Cardiac muscle cell (in vitro differentiated cells and primary cell): ENCODE measurements around the gene PTCD3. TPM values are rescaled to one million over a fixed set of nuclear protein-coding genes. Genes with fewer than 3 reads are reported as not detected.

Source experiments
- DNase-seq, 2 donors: peaks; one replicate each; pipeline versions ENCODE4 v3.0.0 to v3.0.0-alpha.2; 2010 to 2017; ENCODE audit warnings: low read depth in 1 of 2, low spot score in 1 of 2
- H3K27ac ChIP-seq: fragments of 200-600 bp; sonication (generic); 2 replicates; pipeline ENCODE4 v1.5.1; 2016
- H3K27me3 ChIP-seq: fragments of 200-600 bp; sonication (generic); 2 replicates; pipeline ENCODE4 v1.6.0; 2016; ENCODE audit warnings: control low read depth
- H3K36me3 ChIP-seq: fragments of 200-600 bp; sonication (generic); 2 replicates; pipeline ENCODE4 v1.5.1; 2016; ENCODE audit warnings: control low read depth
- H3K4me1 ChIP-seq: fragments of 200-600 bp; sonication (generic); 2 replicates; pipeline ENCODE4 v1.8.1; 2017; ENCODE audit warnings: low read depth, mild to moderate bottlenecking, mixed run types
- H3K4me3 ChIP-seq: fragments of 200-600 bp; sonication (generic); 2 replicates; pipeline ENCODE4 v1.5.1; 2016; ENCODE audit warnings: mild to moderate bottlenecking
- H3K9me3 ChIP-seq: fragments of 200-600 bp; sonication (generic); 2 replicates; pipeline ENCODE4 v1.5.1; 2017; ENCODE audit warnings: low read depth, mild to moderate bottlenecking, control low read depth
- polyA plus RNA-seq: library from polyadenylated mRNA; unstranded; fragments of >200 nt; fragmentation: Nextera tagmentation; extraction: Ambion mirVana; gene quantifications from 2 replicates; pipeline ENCODE4 v1.2.1, GENCODE V29; 2016
- total RNA-seq: library from RNA; depleted of rRNA; stranded (reverse); fragments of >200 nt; gene quantifications from 2 replicates; pipeline ENCODE4 v1.2.3, GENCODE V29; 2016
- TF ChIP-seq, protein P1 (sequence below): IDR thresholded peaks from 2 replicates; pipeline ENCODE4 v1.5.1; 2012; ENCODE audit warnings: low read depth, mild to moderate bottlenecking, low read length

Gene PTCD3
- total and polyA plus RNA-seq, 2 experiments from 2014 or later: 112 to 180 TPM

DNA sequence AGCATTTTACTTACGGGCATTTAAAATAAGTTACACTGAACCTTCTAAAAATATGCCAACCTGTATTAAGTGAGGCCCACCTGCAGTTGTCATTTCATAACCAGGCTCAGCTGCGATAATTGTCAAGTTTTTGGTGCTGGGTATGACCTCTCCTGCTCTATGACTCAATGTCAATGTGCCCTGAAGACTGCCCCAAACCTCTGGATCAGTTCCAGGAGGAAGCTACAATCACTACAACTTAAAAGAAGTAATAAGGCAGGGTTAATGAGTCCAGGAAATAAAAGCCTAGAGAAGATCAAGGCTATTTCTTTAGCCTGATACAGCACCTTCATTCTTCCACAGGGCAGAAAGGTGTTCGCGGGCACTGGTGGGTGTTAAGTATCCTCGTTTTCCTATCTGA lies 23.3 kb upstream of the PTCD3 start:
- TF ChIP-seq, protein P1, sequence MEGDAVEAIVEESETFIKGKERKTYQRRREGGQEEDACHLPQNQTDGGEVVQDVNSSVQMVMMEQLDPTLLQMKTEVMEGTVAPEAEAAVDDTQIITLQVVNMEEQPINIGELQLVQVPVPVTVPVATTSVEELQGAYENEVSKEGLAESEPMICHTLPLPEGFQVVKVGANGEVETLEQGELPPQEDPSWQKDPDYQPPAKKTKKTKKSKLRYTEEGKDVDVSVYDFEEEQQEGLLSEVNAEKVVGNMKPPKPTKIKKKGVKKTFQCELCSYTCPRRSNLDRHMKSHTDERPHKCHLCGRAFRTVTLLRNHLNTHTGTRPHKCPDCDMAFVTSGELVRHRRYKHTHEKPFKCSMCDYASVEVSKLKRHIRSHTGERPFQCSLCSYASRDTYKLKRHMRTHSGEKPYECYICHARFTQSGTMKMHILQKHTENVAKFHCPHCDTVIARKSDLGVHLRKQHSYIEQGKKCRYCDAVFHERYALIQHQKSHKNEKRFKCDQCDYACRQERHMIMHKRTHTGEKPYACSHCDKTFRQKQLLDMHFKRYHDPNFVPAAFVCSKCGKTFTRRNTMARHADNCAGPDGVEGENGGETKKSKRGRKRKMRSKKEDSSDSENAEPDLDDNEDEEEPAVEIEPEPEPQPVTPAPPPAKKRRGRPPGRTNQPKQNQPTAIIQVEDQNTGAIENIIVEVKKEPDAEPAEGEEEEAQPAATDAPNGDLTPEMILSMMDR: no peak
- Histone ChIP-seq H3K27me3 (no peaks in the 10 kb centered on the region), H3K36me3 (peaks cover 38% of the 10 kb centered on the region), H3K4me3 (no peak overlapping the region), H3K27ac (no peak overlapping the region), H3K9me3 (no peaks in the 10 kb centered on the region), H3K4me1 (no peaks in the 10 kb centered on the region)
- no peak for DNase-seq

DNA sequence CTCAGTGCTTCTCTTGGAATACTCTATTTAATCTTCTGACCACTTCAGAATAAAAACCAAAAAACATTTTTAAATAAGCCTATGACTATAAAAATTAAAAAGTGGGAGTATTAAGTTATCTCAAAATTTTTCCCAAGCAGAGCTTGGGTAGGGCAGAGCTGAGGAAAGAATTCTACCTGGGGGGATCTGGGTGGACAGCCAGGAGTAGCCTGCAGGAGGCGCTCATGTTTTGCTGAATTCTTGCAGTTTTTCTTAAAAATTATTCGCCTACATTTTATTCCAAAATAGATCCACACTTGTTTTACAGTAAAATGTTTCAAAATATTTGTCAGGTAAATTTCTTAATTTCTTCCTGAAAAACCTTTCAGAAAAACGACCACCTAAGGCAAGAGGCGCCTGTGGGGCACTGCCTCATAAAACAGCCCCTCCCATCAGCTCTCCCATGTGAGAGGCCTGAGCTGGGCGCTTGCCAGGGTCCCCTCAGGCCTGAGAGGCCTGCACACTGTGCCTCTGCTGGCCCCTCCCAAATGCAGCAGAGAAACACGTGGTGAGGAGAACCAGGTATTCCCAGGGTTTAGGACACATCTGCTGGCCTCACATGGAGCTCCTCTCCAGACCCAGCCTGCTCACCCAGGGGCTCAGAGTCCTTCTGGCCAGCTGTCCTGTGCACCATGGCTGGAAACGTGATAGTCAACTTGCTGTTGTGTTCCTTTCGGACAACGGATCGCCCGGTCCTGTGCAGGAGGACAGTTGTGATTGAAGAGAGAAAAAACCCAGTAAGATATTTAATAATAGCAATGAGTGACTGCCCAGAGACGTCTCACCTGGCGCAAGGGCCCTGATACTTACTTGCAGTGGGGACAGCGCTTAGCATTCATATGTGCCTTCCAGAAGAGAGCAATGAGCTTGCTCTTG lies 17.8 kb upstream of the PTCD3 start:
- H3K4me3 ChIP-seq: no peak overlapping the region
- no peaks in the 10 kb centered on the region for H3K9me3 ChIP-seq
- no peaks in the 10 kb centered on the region for H3K27me3 ChIP-seq
- peaks cover 30% of the 10 kb centered on the region for H3K36me3 ChIP-seq
- H3K27ac ChIP-seq: no peak overlapping the region
- DNase-seq: no peak
- no peaks in the 10 kb centered on the region for H3K4me1 ChIP-seq
- TF ChIP-seq, protein P1: peak; percentile 43

DNA sequence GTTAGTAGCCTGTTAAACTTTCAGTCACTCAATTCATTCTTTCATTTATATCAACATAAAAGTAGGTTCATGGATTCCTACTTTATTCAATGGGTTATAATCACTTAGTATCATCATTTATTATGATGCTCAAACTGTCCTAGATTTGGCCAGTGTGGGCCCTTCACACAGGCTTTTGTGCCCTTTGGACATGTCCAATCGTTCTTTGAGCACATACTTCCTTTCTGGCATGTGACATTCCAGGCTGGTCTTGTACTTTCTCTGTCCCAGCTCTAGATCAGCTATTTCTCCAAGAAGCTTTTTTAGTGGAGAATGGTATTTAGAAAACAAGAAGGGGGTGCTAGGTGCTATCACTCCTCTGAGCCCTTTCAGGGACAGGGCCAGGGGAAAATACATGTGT lies 11.8 kb upstream of the PTCD3 start:
- Histone ChIP-seq H3K27ac (no peak overlapping the region), H3K9me3 (no peaks in the 10 kb centered on the region), H3K27me3 (no peaks in the 10 kb centered on the region), H3K4me3 (no peak overlapping the region), H3K4me1 (no peaks in the 10 kb centered on the region), H3K36me3 (peaks cover 37% of the 10 kb centered on the region)
- no peak for DNase-seq
- TF ChIP-seq, protein P1: no peak

DNA sequence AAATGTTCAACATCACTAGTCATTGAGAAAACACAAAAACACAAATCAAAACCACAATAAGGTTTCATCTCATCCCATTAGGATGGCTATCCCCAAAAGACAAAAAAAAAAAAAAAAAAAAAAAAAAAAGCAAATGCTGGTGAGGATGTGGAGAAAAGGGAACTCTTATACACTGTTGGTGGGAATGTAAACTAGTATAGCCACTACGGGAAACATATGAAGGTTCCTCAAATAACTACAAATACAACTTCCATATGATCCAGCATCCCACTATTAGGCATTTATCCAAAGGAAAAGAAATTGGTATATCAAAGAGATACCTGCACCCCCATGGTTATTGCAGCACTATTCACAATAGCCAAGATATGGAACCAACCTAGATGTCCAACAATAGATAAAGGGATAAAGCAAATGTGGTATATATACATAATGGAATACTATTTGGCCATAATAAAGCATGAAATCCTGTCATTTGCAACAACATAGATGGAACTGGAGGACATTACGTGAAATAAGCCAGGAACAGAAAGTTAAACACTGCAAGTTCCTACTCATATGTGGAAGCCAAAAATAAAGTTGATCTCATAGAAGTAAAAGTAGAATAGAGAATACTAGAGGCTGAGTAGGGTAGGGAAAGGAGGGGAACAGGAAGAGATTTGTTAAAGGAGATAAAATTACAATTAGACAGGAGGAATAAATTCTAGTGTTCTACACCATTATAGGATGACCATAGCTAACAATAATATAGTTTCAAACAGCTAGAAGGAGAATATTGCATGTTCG lies 8.7 kb upstream of the PTCD3 start:
- TF ChIP-seq, protein P1: no peak
- Histone ChIP-seq H3K9me3 (no peaks in the 10 kb centered on the region), H3K4me1 (no peaks in the 10 kb centered on the region), H3K27me3 (no peaks in the 10 kb centered on the region), H3K27ac (no peak overlapping the region), H3K4me3 (no peak overlapping the region), H3K36me3 (peaks cover 41% of the 10 kb centered on the region)
- DNase-seq: no peak

DNA sequence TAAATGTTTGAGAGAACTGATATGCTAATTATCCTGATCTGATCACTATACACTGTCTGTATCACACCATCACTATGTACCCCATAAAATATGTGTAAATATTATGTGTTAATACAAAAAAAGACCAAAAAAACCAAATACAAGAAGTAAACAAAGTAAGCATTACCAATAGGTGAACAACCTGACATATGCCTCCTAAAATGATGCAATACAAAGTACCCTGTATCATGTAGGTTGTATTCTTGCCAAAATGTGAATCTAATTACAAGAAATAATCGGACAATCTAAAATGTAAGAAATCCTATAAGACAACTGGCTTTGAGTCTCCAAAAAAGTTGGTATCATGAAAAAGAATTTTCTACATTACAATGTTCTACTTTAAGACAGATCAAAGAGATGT lies 8.1 kb upstream of the PTCD3 start:
- H3K9me3 ChIP-seq: no peaks in the 10 kb centered on the region
- no peaks in the 10 kb centered on the region for H3K4me1 ChIP-seq
- peaks cover 41% of the 10 kb centered on the region for H3K36me3 ChIP-seq
- DNase-seq: no peak
- no peaks in the 10 kb centered on the region for H3K27me3 ChIP-seq
- H3K27ac ChIP-seq: no peak overlapping the region
- TF ChIP-seq, protein P1: no peak
- no peak overlapping the region for H3K4me3 ChIP-seq
